KMS-11 (cell line): ENCODE results near the gene CCAR1.
A peak's percentile ranks its signal among the peaks of the same experiment; 100 is the strongest.

Source experiments
- H2AFZ ChIP-seq: fragments of 200-600 bp; sonication (generic); 2 replicates; pipeline ENCODE4 v1.6.1; 2016; ENCODE audit warnings: antibody characterized with exemption, mixed run types, low read depth
- H3K27ac ChIP-seq: fragments of 200-600 bp; sonication (generic); 2 replicates; pipeline ENCODE4 v1.6.1; 2016; ENCODE audit warnings: mild to moderate bottlenecking, mixed run types
- H3K27me3 ChIP-seq: fragments of 200-600 bp; sonication (generic); 2 replicates; pipeline ENCODE4 v1.6.1; 2017; ENCODE audit warnings: mild to moderate bottlenecking, low read depth, mixed run types, moderate library complexity; ENCODE audit not compliant: insufficient read depth
- H3K36me3 ChIP-seq: fragments of 200-600 bp; sonication (generic); 2 replicates; pipeline ENCODE4 v1.6.1; 2017; ENCODE audit warnings: mild to moderate bottlenecking, mixed run types; ENCODE audit not compliant: insufficient read depth
- H3K4me1 ChIP-seq: fragments of 200-600 bp; sonication (generic); 2 replicates; pipeline ENCODE4 v1.6.1; 2016; ENCODE audit warnings: mild to moderate bottlenecking, low read depth, mixed run types; ENCODE audit not compliant: poor library complexity, severe bottlenecking
- H3K4me2 ChIP-seq: fragments of 200-600 bp; sonication (generic); 2 replicates; pipeline ENCODE4 v1.7.0; 2016; ENCODE audit warnings: mild to moderate bottlenecking, mixed run types
- H3K4me3 ChIP-seq: fragments of 200-600 bp; sonication (generic); IDR thresholded peaks from 2 replicates; pipeline ENCODE4 v1.6.1; 2017; ENCODE audit warnings: low read depth, low read length, mixed read lengths; ENCODE audit not compliant: insufficient read depth
- H3K79me2 ChIP-seq: fragments of 200-600 bp; sonication (generic); 2 replicates; pipeline ENCODE4 v1.6.1; 2016; ENCODE audit warnings: low read depth, mixed run types; ENCODE audit not compliant: insufficient read depth
- H3K9ac ChIP-seq: fragments of 200-600 bp; sonication (generic); 2 replicates; pipeline ENCODE4 v1.6.1; 2016; ENCODE audit warnings: mild to moderate bottlenecking, mixed run types
- H4K20me1 ChIP-seq: fragments of 200-600 bp; sonication (generic); 2 replicates; pipeline ENCODE4 v1.6.1; 2016; ENCODE audit warnings: mild to moderate bottlenecking, mixed run types; ENCODE audit not compliant: insufficient read depth
- TF ChIP-seq, protein P1 (sequence below): fragments of 200-600 bp; sonication (generic); conservative IDR thresholded peaks from 2 replicates; pipeline ENCODE4 v1.6.1; 2017; ENCODE audit warnings: low read depth, mild to moderate bottlenecking, antibody characterized with exemption, low read length, moderate library complexity, mixed read lengths

The CCAR1 gene

DNA sequence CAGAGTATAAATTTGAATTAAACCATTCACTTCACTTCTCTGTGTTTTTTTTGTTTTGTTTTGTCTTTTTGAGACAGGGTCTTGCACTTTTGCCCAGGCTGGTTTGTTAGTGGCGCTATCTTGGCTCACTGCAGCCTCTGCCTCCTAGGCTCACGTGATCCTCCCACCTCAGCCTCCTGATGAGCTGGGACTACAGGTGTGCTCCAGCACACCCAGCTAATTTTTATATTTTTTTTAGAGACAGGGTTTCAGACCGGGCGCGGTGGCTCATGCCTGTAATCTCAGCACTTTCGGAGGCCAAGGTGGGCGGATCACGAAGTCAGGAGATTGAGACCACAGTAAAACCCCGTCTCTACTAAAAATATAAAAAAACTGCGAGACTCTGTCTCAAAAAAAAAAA is 69.4 kb downstream of the CCAR1 start:
- Histone ChIP-seq H3K9ac (no peak overlapping the region), H3K79me2 (no peaks in the 10 kb centered on the region), H2AFZ (no peak overlapping the region), H3K27ac (no peak overlapping the region), H3K4me1 (peaks cover 9% of the 10 kb centered on the region), H3K4me2 (no peak overlapping the region), H3K27me3 (no peaks in the 10 kb centered on the region), H4K20me1 (no peaks in the 10 kb centered on the region), H3K36me3 (peaks cover 9% of the 10 kb centered on the region; the same call in 1 of the 2 replicates), H3K4me3 (no peak overlapping the region)
- TF ChIP-seq, protein P1, sequence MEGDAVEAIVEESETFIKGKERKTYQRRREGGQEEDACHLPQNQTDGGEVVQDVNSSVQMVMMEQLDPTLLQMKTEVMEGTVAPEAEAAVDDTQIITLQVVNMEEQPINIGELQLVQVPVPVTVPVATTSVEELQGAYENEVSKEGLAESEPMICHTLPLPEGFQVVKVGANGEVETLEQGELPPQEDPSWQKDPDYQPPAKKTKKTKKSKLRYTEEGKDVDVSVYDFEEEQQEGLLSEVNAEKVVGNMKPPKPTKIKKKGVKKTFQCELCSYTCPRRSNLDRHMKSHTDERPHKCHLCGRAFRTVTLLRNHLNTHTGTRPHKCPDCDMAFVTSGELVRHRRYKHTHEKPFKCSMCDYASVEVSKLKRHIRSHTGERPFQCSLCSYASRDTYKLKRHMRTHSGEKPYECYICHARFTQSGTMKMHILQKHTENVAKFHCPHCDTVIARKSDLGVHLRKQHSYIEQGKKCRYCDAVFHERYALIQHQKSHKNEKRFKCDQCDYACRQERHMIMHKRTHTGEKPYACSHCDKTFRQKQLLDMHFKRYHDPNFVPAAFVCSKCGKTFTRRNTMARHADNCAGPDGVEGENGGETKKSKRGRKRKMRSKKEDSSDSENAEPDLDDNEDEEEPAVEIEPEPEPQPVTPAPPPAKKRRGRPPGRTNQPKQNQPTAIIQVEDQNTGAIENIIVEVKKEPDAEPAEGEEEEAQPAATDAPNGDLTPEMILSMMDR = no peak

DNA sequence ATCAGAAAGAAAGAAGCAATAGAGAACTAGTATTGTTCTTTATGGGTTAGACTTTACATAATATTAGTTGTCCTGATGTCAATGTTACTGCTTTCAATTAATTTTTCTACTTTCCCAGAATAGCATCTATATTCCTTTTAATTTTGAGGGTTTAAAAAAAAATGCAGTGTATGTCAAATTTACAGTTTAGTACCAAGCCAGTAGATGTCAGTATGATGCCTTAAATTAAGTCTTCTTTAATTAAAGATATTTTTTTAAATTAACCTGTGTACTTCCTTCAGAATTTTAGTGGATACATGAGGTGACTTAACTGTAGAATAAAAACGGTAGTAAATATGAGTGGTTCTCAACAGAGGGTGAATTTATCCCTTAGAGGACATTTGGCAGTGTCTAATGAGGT is 71.1 kb downstream of the CCAR1 start:
- Histone ChIP-seq H3K36me3 (peaks cover 9% of the 10 kb centered on the region; the same call in 1 of the 2 replicates), H3K79me2 (no peaks in the 10 kb centered on the region), H4K20me1 (no peaks in the 10 kb centered on the region), H3K4me3 (no peak overlapping the region), H3K27ac (no peak overlapping the region), H3K9ac (no peak overlapping the region), H2AFZ (no peak overlapping the region), H3K4me2 (no peak overlapping the region), H3K27me3 (no peaks in the 10 kb centered on the region), H3K4me1 (peaks cover 14% of the 10 kb centered on the region)
- TF ChIP-seq, protein P1 = peak; percentile 44; the same call in 1 of the 2 replicates

DNA sequence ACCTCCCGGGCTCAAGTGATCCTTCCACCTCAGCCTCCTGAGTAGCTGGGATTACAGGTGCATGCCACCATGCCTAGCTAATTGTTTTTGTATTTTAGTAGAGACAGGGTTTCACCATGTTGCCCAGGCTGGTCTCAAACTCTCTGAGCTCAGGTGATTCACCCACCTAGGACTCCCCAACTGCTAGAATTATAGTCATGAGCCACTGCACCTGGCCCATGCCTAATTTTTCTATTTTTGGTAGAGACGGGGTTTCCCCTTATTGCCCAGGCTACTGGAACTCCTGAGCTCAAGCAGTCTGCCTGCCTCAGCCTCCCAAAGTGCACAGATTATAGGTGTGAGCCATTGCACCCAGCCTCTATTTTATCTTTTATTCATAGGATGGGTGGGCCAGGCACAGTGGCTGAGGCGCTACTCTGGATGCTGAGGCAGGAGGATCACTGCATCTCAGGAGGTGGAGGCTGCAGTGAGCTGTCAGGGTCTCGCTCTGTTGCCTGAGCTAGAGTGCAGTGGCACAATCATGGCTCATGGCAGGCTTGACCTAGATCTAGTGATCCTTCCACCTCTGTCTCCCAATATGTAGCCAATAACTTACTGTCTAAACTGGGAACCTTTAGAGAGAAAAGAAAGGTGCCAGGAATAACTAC is 75.0 kb downstream of the CCAR1 start:
- Histone ChIP-seq H3K27me3 (no peaks in the 10 kb centered on the region), H3K4me1 (peaks cover 23% of the 10 kb centered on the region), H3K9ac (no peak overlapping the region), H3K79me2 (no peaks in the 10 kb centered on the region), H2AFZ (no peak overlapping the region), H3K36me3 (no peaks in the 10 kb centered on the region), H3K4me3 (no peak overlapping the region), H4K20me1 (no peaks in the 10 kb centered on the region), H3K27ac (no peak overlapping the region), H3K4me2 (no peak overlapping the region)
- TF ChIP-seq, protein P1 = no peak

DNA sequence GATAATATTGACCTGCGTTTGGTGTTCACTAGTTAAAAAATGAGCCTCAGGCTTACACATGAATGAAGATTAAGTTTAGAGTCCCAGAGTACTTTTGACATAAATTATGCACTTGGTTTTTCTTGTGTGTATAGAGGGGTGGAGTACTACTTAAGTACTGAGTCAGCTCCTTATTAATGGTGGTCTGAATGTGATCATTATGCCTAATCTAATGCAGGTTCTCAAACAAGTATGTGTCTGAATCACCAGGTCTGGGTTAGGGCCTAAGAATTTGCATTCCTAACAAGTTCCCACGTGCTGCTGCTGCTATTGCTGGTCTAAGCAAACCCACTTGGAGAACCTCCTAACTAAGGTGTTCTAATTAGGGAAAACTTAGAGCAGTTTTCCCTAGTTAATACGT is 75.6 kb downstream of the CCAR1 start:
- Histone ChIP-seq H3K4me2 (no peak overlapping the region), H4K20me1 (no peaks in the 10 kb centered on the region), H3K4me1 (peaks cover 23% of the 10 kb centered on the region), H3K9ac (no peak overlapping the region), H3K27ac (no peak overlapping the region), H3K79me2 (no peaks in the 10 kb centered on the region), H2AFZ (no peak overlapping the region), H3K4me3 (no peak overlapping the region), H3K36me3 (no peaks in the 10 kb centered on the region), H3K27me3 (no peaks in the 10 kb centered on the region)
- TF ChIP-seq, protein P1 = no peak
